Right atrium auricular region (tissue), 2 donors: ENCODE data around the gene MRNIP. TPM values are rescaled to one million over a fixed set of nuclear protein-coding genes. Genes with fewer than 3 reads are reported as not detected.
"Not testable (repeated sequence)": the region's sequence is repeated elsewhere in the genome, so short reads cannot be mapped to it uniquely, and the experiment has no call there.

ENCODE experiments used
- DNase-seq: peaks from one replicate; pipeline ENCODE4 v3.0.0-alpha.2; 2019; ENCODE audit warnings: low spot score
- H3K27ac ChIP-seq, 2 donors: fragments of 200-600 bp; sonication (generic); 1 replicate in 1 of 2; 2 replicates in 1 of 2; pipeline ENCODE4 v1.5.1; 2016 to 2019
- H3K27me3 ChIP-seq, 2 donors: fragments of 200-600 bp; sonication (generic); one replicate each; pipeline versions ENCODE4 v1.5.1 to v1.6.0; 2017 to 2019
- H3K36me3 ChIP-seq: fragments of 200-600 bp; sonication (generic); one replicate; pipeline ENCODE4 v1.5.1; 2016
- H3K4me1 ChIP-seq, 2 donors: fragments of 200-600 bp; sonication (generic); one replicate each; pipeline versions ENCODE4 v1.5.1 to v1.6.0; 2017 to 2019
- H3K4me3 ChIP-seq, 2 donors: fragments of 200-600 bp; sonication (generic); 1 replicate in 1 of 2; 2 replicates in 1 of 2; pipeline ENCODE4 v1.5.1; 2017 to 2019; ENCODE audit warnings: mild to moderate bottlenecking in 1 of 2, moderate library complexity in 1 of 2
- H3K9me3 ChIP-seq, 2 donors: fragments of 200-600 bp; sonication (generic); one replicate each; pipeline ENCODE4 v1.5.1; 2019
- CTCF ChIP-seq, 2 donors: fragments of 200-600 bp; sonication (generic); IDR thresholded peaks; one replicate each; pipeline ENCODE4 v1.5.1; 2019; ENCODE audit warnings: antibody characterized with exemption in 2 of 2
- total RNA-seq, 2 donors: library from RNA; depleted of rRNA; stranded (reverse); fragments of >200 nt; gene quantifications; one replicate each; pipeline ENCODE4 v1.1.0, GENCODE V29; 2016

Gene MRNIP
- total RNA-seq, 2 donors from 2014 or later = 12.5 to 20.3 TPM

GRCh38 chr5:179872055-179872827 lies 13.6 kb upstream of the MRNIP start:
- peaks cover 0 to 11% of the 10 kb centered on the region in 2 donors for H3K4me1 ChIP-seq
- no peaks in the 10 kb centered on the region for H3K27me3 ChIP-seq
- peaks cover 56% of the 10 kb centered on the region for H3K36me3 ChIP-seq
- no peak overlapping the region for H3K27ac ChIP-seq
- no peak for DNase-seq
- TF ChIP-seq CTCF (IDR thresholded peaks at IDR 0.05) = no peak
- H3K9me3 ChIP-seq = no peaks in the 10 kb centered on the region
- no peak overlapping the region for H3K4me3 ChIP-seq

- not testable (repeated sequence) for H3K27ac ChIP-seq, H3K27me3 ChIP-seq
Measured at GRCh38 chr5:179871533-179871932, 12.9 kb upstream of the MRNIP start.

GRCh38 chr5:179870952-179871351 lies 12.3 kb upstream of the MRNIP start:
- Histone ChIP-seq H3K27me3 (no peaks in the 10 kb centered on the region), H3K9me3 (no peaks in the 10 kb centered on the region), H3K27ac (peak overlapping the region in 1 of 2 donors; percentile 31), H3K4me3 (no peak overlapping the region), H3K4me1 (peaks cover 0 to 11% of the 10 kb centered on the region in 2 donors), H3K36me3 (peaks cover 60% of the 10 kb centered on the region)
- DNase-seq = no peak
- TF ChIP-seq CTCF (IDR thresholded peaks at IDR 0.05) = no peak

More at GRCh38 chr5:179871533-179871932, 12.9 kb upstream of the MRNIP start:
- not testable (repeated sequence) for H3K9me3 ChIP-seq, DNase-seq, H3K4me3 ChIP-seq
- Histone ChIP-seq H3K36me3 (peaks cover 61% of the 10 kb centered on the region), H3K4me1 (peaks cover 0 to 11% of the 10 kb centered on the region in 2 donors)

- no peak for DNase-seq
- TF ChIP-seq CTCF (IDR thresholded peaks at IDR 0.05) = no peak
- Histone ChIP-seq H3K27ac (peak overlapping the region in 1 of 2 donors; percentile 31), H3K4me3 (no peak overlapping the region), H3K9me3 (no peaks in the 10 kb centered on the region), H3K36me3 (peaks cover 56% of the 10 kb centered on the region), H3K4me1 (peaks cover 0 to 11% of the 10 kb centered on the region in 2 donors), H3K27me3 (no peaks in the 10 kb centered on the region)
Measured at GRCh38 chr5:179870403-179870903, 11.8 kb upstream of the MRNIP start.

GRCh38 chr5:179869641-179870402 lies 11.2 kb upstream of the MRNIP start:
- DNase-seq = no peak
- H3K4me3 ChIP-seq = no peak overlapping the region
- H3K27ac ChIP-seq = peak overlapping the region in 1 of 2 donors; percentile 31

More at GRCh38 chr5:179869641-179870402, 11.2 kb upstream of the MRNIP start:
- TF ChIP-seq CTCF (IDR thresholded peaks at IDR 0.05) = no peak
- no peaks in the 10 kb centered on the region for H3K27me3 ChIP-seq
- H3K36me3 ChIP-seq = peaks cover 51% of the 10 kb centered on the region
- H3K9me3 ChIP-seq = no peaks in the 10 kb centered on the region
- H3K4me1 ChIP-seq = peaks cover 0 to 11% of the 10 kb centered on the region in 2 donors
